C4-2B (cell line): ENCODE measurements around the gene ADCY10.
A peak's percentile ranks its signal among the peaks of the same experiment; 100 is the strongest.

ENCODE experiments used
- CTCF ChIP-seq: fragments of 450-650 bp; conservative IDR thresholded peaks from 2 replicates; pipeline ENCODE4 v1.5.1; 2017; ENCODE audit warnings: mild to moderate bottlenecking
- ZFX ChIP-seq: fragments of 450-650 bp; IDR thresholded peaks from 2 replicates; pipeline ENCODE4 v1.6.1; 2017

- TF ChIP-seq CTCF (no peak), ZFX (peak; percentile 30)
Observed at GRCh38 chr1:167935216-167936067, 21.5 kb upstream of the ADCY10 start.
